Type B pancreatic cell (in vitro differentiated cells): ENCODE measurements around the gene GGT5. TPM values are rescaled to one million over a fixed set of nuclear protein-coding genes. Genes with fewer than 3 reads are reported as not detected.

Source experiments
- DNase-seq: peaks from one replicate; pipeline ENCODE4 v3.0.0; 2021; ENCODE audit warnings: mixed read lengths; ENCODE audit not compliant: unreplicated experiment; ENCODE audit errors: extremely low spot score
- H3K27ac Mint-ChIP-seq: 2 replicates; pipeline ENCODE4 v1.8.0; 2021; ENCODE audit warnings: mild to moderate bottlenecking, mixed read lengths
- H3K27me3 Mint-ChIP-seq: 2 replicates; pipeline ENCODE4 v1.8.0; 2021; ENCODE audit warnings: mixed read lengths
- H3K36me3 Mint-ChIP-seq: 2 replicates; pipeline ENCODE4 v1.8.0; 2021; ENCODE audit warnings: mixed read lengths
- H3K4me1 Mint-ChIP-seq: one replicate; pipeline ENCODE4 v1.8.0; 2021; ENCODE audit warnings: mixed read lengths; ENCODE audit not compliant: unreplicated experiment
- H3K4me3 Mint-ChIP-seq: 2 replicates; pipeline ENCODE4 v1.8.0; 2021; ENCODE audit warnings: mild to moderate bottlenecking, mixed read lengths
- H3K9me3 Mint-ChIP-seq: 2 replicates; pipeline ENCODE4 v1.8.0; 2021; ENCODE audit warnings: mixed read lengths
- total RNA-seq: library from RNA; stranded (reverse); gene quantifications from 2 replicates; pipeline ENCODE4 v1.2.1, GENCODE V29; 2021; ENCODE audit warnings: low replicate concordance
- TF ChIP-seq, protein P1 (sequence below): fragments of 200-600 bp; sonication (generic); conservative IDR thresholded peaks from 2 replicates; pipeline ENCODE4 v1.5.0; 2021; ENCODE audit warnings: antibody characterized with exemption, mild to moderate bottlenecking

GGT5 gene
- total RNA-seq, 1 donor from 2014 or later, result 0.80 TPM

GRCh38 chr22:24178021-24178431 is 66.9 kb downstream of the GGT5 start:
- H3K4me1 Mint-ChIP-seq, result no peaks in the 10 kb centered on the region
- no peaks in the 10 kb centered on the region for H3K36me3 Mint-ChIP-seq
- H3K27ac Mint-ChIP-seq, result no peak overlapping the region
- H3K9me3 Mint-ChIP-seq, result no peaks in the 10 kb centered on the region
- no peak overlapping the region for H3K4me3 Mint-ChIP-seq
- TF ChIP-seq, protein P1, sequence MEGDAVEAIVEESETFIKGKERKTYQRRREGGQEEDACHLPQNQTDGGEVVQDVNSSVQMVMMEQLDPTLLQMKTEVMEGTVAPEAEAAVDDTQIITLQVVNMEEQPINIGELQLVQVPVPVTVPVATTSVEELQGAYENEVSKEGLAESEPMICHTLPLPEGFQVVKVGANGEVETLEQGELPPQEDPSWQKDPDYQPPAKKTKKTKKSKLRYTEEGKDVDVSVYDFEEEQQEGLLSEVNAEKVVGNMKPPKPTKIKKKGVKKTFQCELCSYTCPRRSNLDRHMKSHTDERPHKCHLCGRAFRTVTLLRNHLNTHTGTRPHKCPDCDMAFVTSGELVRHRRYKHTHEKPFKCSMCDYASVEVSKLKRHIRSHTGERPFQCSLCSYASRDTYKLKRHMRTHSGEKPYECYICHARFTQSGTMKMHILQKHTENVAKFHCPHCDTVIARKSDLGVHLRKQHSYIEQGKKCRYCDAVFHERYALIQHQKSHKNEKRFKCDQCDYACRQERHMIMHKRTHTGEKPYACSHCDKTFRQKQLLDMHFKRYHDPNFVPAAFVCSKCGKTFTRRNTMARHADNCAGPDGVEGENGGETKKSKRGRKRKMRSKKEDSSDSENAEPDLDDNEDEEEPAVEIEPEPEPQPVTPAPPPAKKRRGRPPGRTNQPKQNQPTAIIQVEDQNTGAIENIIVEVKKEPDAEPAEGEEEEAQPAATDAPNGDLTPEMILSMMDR, result no peak
- H3K27me3 Mint-ChIP-seq, result no peaks in the 10 kb centered on the region
- DNase-seq, result no peak

- TF ChIP-seq, protein P1, result no peak
- Mint-ChIP-seq H3K27ac (no peak overlapping the region), H3K36me3 (no peaks in the 10 kb centered on the region), H3K4me3 (no peak overlapping the region), H3K27me3 (no peaks in the 10 kb centered on the region), H3K4me1 (no peaks in the 10 kb centered on the region), H3K9me3 (no peaks in the 10 kb centered on the region)
- no peak for DNase-seq
These were observed 67.4 kb downstream of the GGT5 start for GRCh38 chr22:24177456-24177855.

DNA sequence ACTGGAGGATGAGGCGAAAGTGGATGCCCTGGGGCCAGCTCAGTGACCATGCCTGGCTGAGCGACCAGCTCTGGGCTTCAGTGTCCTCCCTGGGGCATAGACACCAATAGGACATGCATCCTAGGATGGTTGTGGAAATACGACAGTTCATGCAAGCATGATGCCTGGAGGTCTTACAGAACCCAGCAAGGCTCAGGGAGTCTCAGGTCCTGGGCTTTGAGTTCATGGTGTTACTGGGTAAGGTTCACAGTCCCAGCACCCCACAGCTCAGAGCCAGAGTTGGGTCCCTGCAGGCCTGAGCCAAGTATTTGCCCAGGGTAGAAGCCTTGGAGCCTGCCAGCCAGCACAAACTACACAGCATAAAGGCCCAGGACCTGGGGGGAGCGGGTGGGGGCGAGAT is 67.8 kb downstream of the GGT5 start:
- no peak overlapping the region for H3K27ac Mint-ChIP-seq
- no peaks in the 10 kb centered on the region for H3K9me3 Mint-ChIP-seq
- no peaks in the 10 kb centered on the region for H3K4me1 Mint-ChIP-seq
- no peak for DNase-seq
- H3K36me3 Mint-ChIP-seq, result no peaks in the 10 kb centered on the region
- no peak overlapping the region for H3K4me3 Mint-ChIP-seq
- TF ChIP-seq, protein P1, result no peak
- no peaks in the 10 kb centered on the region for H3K27me3 Mint-ChIP-seq

DNA sequence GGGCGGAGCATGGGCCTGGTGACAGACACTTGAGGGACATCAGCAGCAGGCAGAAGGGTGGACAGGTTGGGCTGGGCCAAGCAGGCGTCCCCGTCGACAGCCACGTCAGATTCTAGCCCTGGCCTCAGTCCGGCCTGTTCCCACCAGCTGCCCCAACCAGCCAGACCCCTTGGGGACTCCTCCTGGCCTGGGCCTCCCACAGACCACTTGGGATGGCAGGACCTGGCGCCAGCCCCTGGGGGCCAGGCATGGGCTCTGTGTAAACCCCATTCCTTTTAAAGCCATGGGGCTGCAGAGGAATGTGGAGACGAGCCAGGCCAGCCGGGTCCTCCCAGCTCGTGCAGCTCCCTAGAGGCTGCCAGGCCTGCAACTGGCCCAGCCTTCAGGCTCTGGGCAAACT is 68.3 kb downstream of the GGT5 start:
- no peaks in the 10 kb centered on the region for H3K36me3 Mint-ChIP-seq
- DNase-seq, result no peak
- no peak overlapping the region for H3K4me3 Mint-ChIP-seq
- TF ChIP-seq, protein P1, result no peak
- no peaks in the 10 kb centered on the region for H3K9me3 Mint-ChIP-seq
- H3K27ac Mint-ChIP-seq, result no peak overlapping the region
- H3K4me1 Mint-ChIP-seq, result no peaks in the 10 kb centered on the region
- H3K27me3 Mint-ChIP-seq, result no peaks in the 10 kb centered on the region

GRCh38 chr22:24176040-24176439 is 68.8 kb downstream of the GGT5 start:
- Mint-ChIP-seq H3K36me3 (no peaks in the 10 kb centered on the region), H3K27ac (no peak overlapping the region), H3K4me1 (no peaks in the 10 kb centered on the region), H3K9me3 (no peaks in the 10 kb centered on the region), H3K4me3 (no peak overlapping the region), H3K27me3 (no peaks in the 10 kb centered on the region)
- DNase-seq, result no peak
- TF ChIP-seq, protein P1, result no peak
